ENCODE results near the gene ZNF680. TPM values are rescaled to one million over a fixed set of nuclear protein-coding genes. Genes with fewer than 3 reads are reported as not detected.

Gene ZNF680
- polyA plus RNA-seq, 2 donors: 2.1 to 5.3 TPM

- peaks cover 12 to 13% of the 10 kb centered on the region in 2 donors for H3K36me3 ChIP-seq (ENCODE audit: control insufficient read depth in 2 of 2, insufficient read depth in 2 of 2, low read length in 1 of 2)
- no peaks in the 10 kb centered on the region for H3K4me1 ChIP-seq (ENCODE audit: control insufficient read depth in 2 of 2, insufficient read depth in 2 of 2, low read length in 1 of 2)
- 92 to 93% methylated on average over 3 of the region's 3 CpGs for WGBS, 2 donors
- no peak overlapping the region for H3K4me3 ChIP-seq (ENCODE audit: low read depth in 1 of 2, low read length in 2 of 2)
- H3K27ac ChIP-seq (ENCODE audit: low read depth in 2 of 2, low read length in 1 of 2): no peak overlapping the region
- peaks cover 6 to 19% of the 10 kb centered on the region in 2 donors for H3K9me3 ChIP-seq (ENCODE audit: control insufficient read depth in 2 of 2, insufficient read depth in 1 of 2, low read depth in 1 of 2, low read length in 1 of 2)
- no peaks in the 10 kb centered on the region for H3K27me3 ChIP-seq (ENCODE audit: control insufficient read depth in 1 of 2, insufficient read depth in 2 of 2, low read length in 2 of 2)
Measured at GRCh38 chr7:64528770-64529169, 34.1 kb downstream of the ZNF680 start.

DNA sequence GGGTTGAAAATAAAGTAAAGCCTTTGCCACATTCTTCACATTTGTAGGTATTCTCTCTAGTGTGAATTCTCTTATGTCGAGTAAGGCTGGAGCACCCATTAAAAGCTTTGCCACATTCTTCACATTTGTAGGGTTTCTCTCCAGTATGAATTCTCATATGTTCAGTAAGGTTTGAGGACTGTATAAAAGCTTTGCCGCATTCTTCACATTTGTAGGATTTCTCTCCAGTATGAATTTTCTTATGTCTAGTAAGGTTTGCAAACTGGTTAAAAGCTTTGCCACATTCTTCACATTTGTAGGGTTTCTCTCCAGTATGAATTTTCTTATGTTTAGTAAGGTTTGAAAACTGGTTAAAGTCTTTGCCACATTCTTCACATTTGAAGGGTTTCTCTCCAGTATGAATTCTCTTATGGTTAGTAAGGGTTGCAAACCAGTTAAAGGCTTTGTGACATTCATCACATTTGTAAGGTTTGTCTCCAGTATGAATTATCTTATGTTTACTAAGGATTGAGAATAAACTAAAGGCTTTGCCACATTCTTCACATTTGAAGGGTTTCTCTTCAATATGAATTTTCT lies 41.4 kb downstream of the ZNF680 start:
- 97 to 99% methylated on average over 2 of the region's 2 CpGs for WGBS, 2 donors
- Histone ChIP-seq H3K27me3 (ENCODE audit: control insufficient read depth in 1 of 2, insufficient read depth in 2 of 2, low read length in 2 of 2) (no peaks in the 10 kb centered on the region), H3K27ac (ENCODE audit: low read depth in 2 of 2, low read length in 1 of 2) (no peak overlapping the region), H3K4me1 (ENCODE audit: control insufficient read depth in 2 of 2, insufficient read depth in 2 of 2, low read length in 1 of 2) (no peaks in the 10 kb centered on the region), H3K36me3 (ENCODE audit: control insufficient read depth in 2 of 2, insufficient read depth in 2 of 2, low read length in 1 of 2) (no peaks in the 10 kb centered on the region), H3K4me3 (ENCODE audit: low read depth in 1 of 2, low read length in 2 of 2) (no peak overlapping the region), H3K9me3 (ENCODE audit: control insufficient read depth in 2 of 2, insufficient read depth in 1 of 2, low read depth in 1 of 2, low read length in 1 of 2) (no peaks in the 10 kb centered on the region)

- 60 to 64% methylated on average over 2 of the region's 2 CpGs for WGBS, 2 donors
Measured at GRCh38 chr7:64516451-64516850, 46.4 kb downstream of the ZNF680 start.

DNA sequence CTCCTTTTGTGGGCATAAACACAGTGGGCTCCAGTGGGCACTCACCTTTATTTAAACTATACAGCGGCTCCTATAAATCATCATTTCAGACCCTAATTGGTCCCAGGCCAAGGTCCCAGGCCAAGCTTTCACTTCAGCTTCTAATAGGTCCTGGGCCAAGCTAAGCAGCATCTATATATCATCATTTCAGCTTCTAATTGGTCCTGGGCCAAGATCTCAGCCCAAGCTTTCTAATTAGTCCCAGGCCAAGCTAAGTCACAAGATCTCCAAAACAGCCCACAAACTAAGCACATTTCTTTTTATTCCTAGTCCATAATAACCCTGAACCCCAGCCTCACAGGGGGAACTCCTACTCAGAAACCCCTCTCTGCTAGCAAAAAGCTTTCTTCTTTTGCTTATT lies 47.1 kb downstream of the ZNF680 start:
- no peaks in the 10 kb centered on the region for H3K4me1 ChIP-seq (ENCODE audit: control insufficient read depth in 2 of 2, insufficient read depth in 2 of 2, low read length in 1 of 2)
- H3K4me3 ChIP-seq (ENCODE audit: low read depth in 1 of 2, low read length in 2 of 2): no peak overlapping the region
- H3K27me3 ChIP-seq (ENCODE audit: control insufficient read depth in 1 of 2, insufficient read depth in 2 of 2, low read length in 2 of 2): no peaks in the 10 kb centered on the region
- no peak overlapping the region for H3K27ac ChIP-seq (ENCODE audit: low read depth in 2 of 2, low read length in 1 of 2)
- WGBS, 2 donors: 80 to 86% methylated on average over 1 of the region's 1 CpG
- H3K36me3 ChIP-seq (ENCODE audit: control insufficient read depth in 2 of 2, insufficient read depth in 2 of 2, low read length in 1 of 2): no peaks in the 10 kb centered on the region
- no peaks in the 10 kb centered on the region for H3K9me3 ChIP-seq (ENCODE audit: control insufficient read depth in 2 of 2, insufficient read depth in 1 of 2, low read depth in 1 of 2, low read length in 1 of 2)

More at GRCh38 chr7:64516451-64516850, 46.4 kb downstream of the ZNF680 start:
- Histone ChIP-seq H3K4me3 (ENCODE audit: low read depth in 1 of 2, low read length in 2 of 2) (no peak overlapping the region), H3K36me3 (ENCODE audit: control insufficient read depth in 2 of 2, insufficient read depth in 2 of 2, low read length in 1 of 2) (no peaks in the 10 kb centered on the region), H3K27ac (ENCODE audit: low read depth in 2 of 2, low read length in 1 of 2) (no peak overlapping the region), H3K4me1 (ENCODE audit: control insufficient read depth in 2 of 2, insufficient read depth in 2 of 2, low read length in 1 of 2) (no peaks in the 10 kb centered on the region), H3K27me3 (ENCODE audit: control insufficient read depth in 1 of 2, insufficient read depth in 2 of 2, low read length in 2 of 2) (no peaks in the 10 kb centered on the region), H3K9me3 (ENCODE audit: control insufficient read depth in 2 of 2, insufficient read depth in 1 of 2, low read depth in 1 of 2, low read length in 1 of 2) (no peaks in the 10 kb centered on the region)

DNA sequence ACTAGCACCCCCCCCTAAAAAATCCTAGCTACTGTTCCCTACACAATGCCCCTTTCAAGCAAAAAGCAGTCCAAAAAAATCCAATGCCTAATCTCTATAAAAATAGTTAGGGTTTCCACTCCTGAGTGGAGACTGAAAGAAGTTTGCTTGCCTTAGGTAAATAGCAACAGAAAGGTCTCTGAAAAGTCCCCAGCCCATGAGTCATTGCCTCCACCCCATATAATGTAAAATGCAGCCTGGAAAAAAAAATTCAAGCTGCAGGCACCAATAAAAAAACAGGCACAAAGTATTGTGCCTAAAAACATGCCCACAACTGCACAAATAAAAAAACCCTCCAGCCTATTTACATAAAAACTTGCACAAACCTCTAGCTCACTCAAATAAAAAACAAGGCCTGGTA lies 47.5 kb downstream of the ZNF680 start:
- Histone ChIP-seq H3K9me3 (ENCODE audit: control insufficient read depth in 2 of 2, insufficient read depth in 1 of 2, low read depth in 1 of 2, low read length in 1 of 2) (no peaks in the 10 kb centered on the region), H3K4me3 (ENCODE audit: low read depth in 1 of 2, low read length in 2 of 2) (no peak overlapping the region)

DNA sequence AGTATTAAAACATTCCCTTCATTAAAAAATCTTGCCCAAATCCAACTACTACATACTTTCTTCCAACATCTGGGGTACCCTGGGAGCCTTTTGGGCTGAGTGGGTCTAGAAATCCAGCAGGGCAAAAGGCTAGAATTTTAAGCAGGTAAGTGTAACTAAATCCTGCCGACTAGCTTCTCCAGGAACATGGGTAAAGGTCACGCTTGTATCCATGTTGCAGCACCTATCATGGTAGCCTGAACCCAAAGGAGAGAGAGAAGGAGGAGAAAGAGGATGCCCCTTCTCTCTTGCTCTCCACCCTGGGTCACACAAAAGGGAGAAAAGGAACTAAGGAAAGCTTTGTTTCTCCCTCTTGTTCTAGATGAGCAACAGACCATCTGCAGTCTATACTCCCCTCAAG lies 53.3 kb downstream of the ZNF680 start:
- no peaks in the 10 kb centered on the region for H3K4me1 ChIP-seq (ENCODE audit: control insufficient read depth in 2 of 2, insufficient read depth in 2 of 2, low read length in 1 of 2)
- H3K27me3 ChIP-seq (ENCODE audit: control insufficient read depth in 1 of 2, insufficient read depth in 2 of 2, low read length in 2 of 2): no peaks in the 10 kb centered on the region
- H3K9me3 ChIP-seq (ENCODE audit: control insufficient read depth in 2 of 2, insufficient read depth in 1 of 2, low read depth in 1 of 2, low read length in 1 of 2): peaks cover 0 to 3% of the 10 kb centered on the region in 2 donors
- H3K27ac ChIP-seq (ENCODE audit: low read depth in 2 of 2, low read length in 1 of 2): no peak overlapping the region
- H3K4me3 ChIP-seq (ENCODE audit: low read depth in 1 of 2, low read length in 2 of 2): no peak overlapping the region
- no peaks in the 10 kb centered on the region for H3K36me3 ChIP-seq (ENCODE audit: control insufficient read depth in 2 of 2, insufficient read depth in 2 of 2, low read length in 1 of 2)
- 94 to 100% methylated on average over 2 of the region's 2 CpGs for WGBS, 2 donors

More for the DNA sequence above, 47.5 kb downstream of the ZNF680 start:
- Histone ChIP-seq H3K4me1 (ENCODE audit: control insufficient read depth in 2 of 2, insufficient read depth in 2 of 2, low read length in 1 of 2) (no peaks in the 10 kb centered on the region), H3K27ac (ENCODE audit: low read depth in 2 of 2, low read length in 1 of 2) (no peak overlapping the region), H3K27me3 (ENCODE audit: control insufficient read depth in 1 of 2, insufficient read depth in 2 of 2, low read length in 2 of 2) (no peaks in the 10 kb centered on the region), H3K36me3 (ENCODE audit: control insufficient read depth in 2 of 2, insufficient read depth in 2 of 2, low read length in 1 of 2) (no peaks in the 10 kb centered on the region)

GRCh38 chr7:64504581-64505120 lies 58.2 kb downstream of the ZNF680 start:
- 89 to 90% methylated on average over 3 of the region's 3 CpGs for WGBS, 2 donors
- no peak overlapping the region for H3K4me3 ChIP-seq (ENCODE audit: low read depth in 1 of 2, low read length in 2 of 2)
- H3K27ac ChIP-seq (ENCODE audit: low read depth in 2 of 2, low read length in 1 of 2): no peak overlapping the region
- no peaks in the 10 kb centered on the region for H3K4me1 ChIP-seq (ENCODE audit: control insufficient read depth in 2 of 2, insufficient read depth in 2 of 2, low read length in 1 of 2)
- no peaks in the 10 kb centered on the region for H3K36me3 ChIP-seq (ENCODE audit: control insufficient read depth in 2 of 2, insufficient read depth in 2 of 2, low read length in 1 of 2)
- peaks cover 1 to 6% of the 10 kb centered on the region in 2 donors for H3K9me3 ChIP-seq (ENCODE audit: control insufficient read depth in 2 of 2, insufficient read depth in 1 of 2, low read depth in 1 of 2, low read length in 1 of 2)
- no peaks in the 10 kb centered on the region for H3K27me3 ChIP-seq (ENCODE audit: control insufficient read depth in 1 of 2, insufficient read depth in 2 of 2, low read length in 2 of 2)

GRCh38 chr7:64498270-64498669 lies 64.6 kb downstream of the ZNF680 start:
- WGBS, 2 donors: 61 to 71% methylated on average over 1 of the region's 1 CpG
- H3K4me3 ChIP-seq (ENCODE audit: low read depth in 1 of 2, low read length in 2 of 2): no peak overlapping the region
- H3K9me3 ChIP-seq (ENCODE audit: control insufficient read depth in 2 of 2, insufficient read depth in 1 of 2, low read depth in 1 of 2, low read length in 1 of 2): peaks cover 5 to 13% of the 10 kb centered on the region in 2 donors
- no peaks in the 10 kb centered on the region for H3K4me1 ChIP-seq (ENCODE audit: control insufficient read depth in 2 of 2, insufficient read depth in 2 of 2, low read length in 1 of 2)
- peaks cover 0 to 3% of the 10 kb centered on the region in 2 donors for H3K36me3 ChIP-seq (ENCODE audit: control insufficient read depth in 2 of 2, insufficient read depth in 2 of 2, low read length in 1 of 2)
- H3K27me3 ChIP-seq (ENCODE audit: control insufficient read depth in 1 of 2, insufficient read depth in 2 of 2, low read length in 2 of 2): no peaks in the 10 kb centered on the region
- no peak overlapping the region for H3K27ac ChIP-seq (ENCODE audit: low read depth in 2 of 2, low read length in 1 of 2)

DNA sequence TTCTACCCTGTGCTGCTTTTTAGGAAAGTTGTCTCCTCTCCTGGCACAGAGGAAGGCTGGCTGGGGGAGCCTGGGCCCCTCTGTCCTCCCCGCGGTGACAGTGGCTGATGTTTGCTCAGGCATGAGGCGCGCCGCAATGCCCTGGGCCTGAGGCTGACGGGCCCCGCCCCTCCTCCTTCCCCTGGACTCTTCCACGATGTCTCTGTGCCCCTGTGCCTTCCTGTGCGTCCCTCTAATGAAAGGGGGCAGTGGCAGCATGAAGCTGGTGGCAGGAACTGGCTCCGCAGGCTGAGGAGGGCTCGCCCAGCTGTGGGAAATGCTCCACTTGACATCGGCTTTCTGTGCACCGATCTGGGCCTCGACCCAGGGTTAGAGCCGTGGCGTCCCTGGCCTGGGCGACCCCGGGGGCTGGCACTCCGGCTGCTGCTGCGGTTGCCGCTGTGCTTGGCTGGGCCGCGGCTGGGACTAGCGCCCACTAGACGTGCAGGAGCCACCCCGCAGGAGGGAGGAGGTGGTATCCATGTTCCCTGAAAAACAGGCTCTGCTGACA lies 67.9 kb downstream of the ZNF680 start:
- Histone ChIP-seq H3K27ac (ENCODE audit: low read depth in 2 of 2, low read length in 1 of 2) (no peak overlapping the region), H3K27me3 (ENCODE audit: control insufficient read depth in 1 of 2, insufficient read depth in 2 of 2, low read length in 2 of 2) (no peaks in the 10 kb centered on the region), H3K9me3 (ENCODE audit: control insufficient read depth in 2 of 2, insufficient read depth in 1 of 2, low read depth in 1 of 2, low read length in 1 of 2) (peaks cover 7 to 14% of the 10 kb centered on the region in 2 donors), H3K4me3 (ENCODE audit: low read depth in 1 of 2, low read length in 2 of 2) (no peak overlapping the region), H3K4me1 (ENCODE audit: control insufficient read depth in 2 of 2, insufficient read depth in 2 of 2, low read length in 1 of 2) (no peaks in the 10 kb centered on the region), H3K36me3 (ENCODE audit: control insufficient read depth in 2 of 2, insufficient read depth in 2 of 2, low read length in 1 of 2) (peaks cover 0 to 3% of the 10 kb centered on the region in 2 donors)
- WGBS, 2 donors: 11 to 14% methylated on average over 26 of the region's 26 CpGs

DNA sequence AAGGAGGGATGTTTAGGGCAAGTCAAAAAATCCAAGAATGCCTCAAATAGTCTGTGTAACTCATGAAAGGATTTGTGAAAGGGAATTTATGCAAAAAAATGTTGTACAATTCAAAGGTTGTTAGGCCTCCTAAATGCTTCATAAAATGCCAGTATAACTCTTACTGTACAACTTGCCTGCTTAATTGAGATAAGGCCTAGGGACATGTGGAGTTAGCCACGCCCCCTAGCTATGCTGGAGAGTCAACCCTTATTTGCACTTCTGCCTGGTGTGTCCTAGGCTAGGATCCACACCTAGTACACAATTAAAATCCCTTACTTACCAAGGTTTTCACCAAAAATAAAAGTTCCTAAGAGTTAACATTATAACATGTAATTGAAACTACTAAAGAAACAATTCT lies 77.2 kb downstream of the ZNF680 start:
- H3K4me3 ChIP-seq (ENCODE audit: low read depth in 1 of 2, low read length in 2 of 2): no peak overlapping the region
- H3K36me3 ChIP-seq (ENCODE audit: control insufficient read depth in 2 of 2, insufficient read depth in 2 of 2, low read length in 1 of 2): no peaks in the 10 kb centered on the region
- no peaks in the 10 kb centered on the region for H3K27me3 ChIP-seq (ENCODE audit: control insufficient read depth in 1 of 2, insufficient read depth in 2 of 2, low read length in 2 of 2)
- H3K9me3 ChIP-seq (ENCODE audit: control insufficient read depth in 2 of 2, insufficient read depth in 1 of 2, low read depth in 1 of 2, low read length in 1 of 2): peaks cover 3% of the 10 kb centered on the region in 2 donors
- no peaks in the 10 kb centered on the region for H3K4me1 ChIP-seq (ENCODE audit: control insufficient read depth in 2 of 2, insufficient read depth in 2 of 2, low read length in 1 of 2)
- no peak overlapping the region for H3K27ac ChIP-seq (ENCODE audit: low read depth in 2 of 2, low read length in 1 of 2)
- WGBS, 2 donors: 32 to 47% methylated on average over 1 of the region's 1 CpG
